ENCODE data around the gene ERC1.

ERC1 gene

GRCh38 chr12:1435456-1435855 lies 444.4 kb downstream of the ERC1 start:
- Histone ChIP-seq H3K27me3 (ENCODE audit: control insufficient read depth, insufficient read depth, low read length) (no peaks in the 10 kb centered on the region), H3K9ac (ENCODE audit: low read depth, low read length) (no peak overlapping the region), H3K9me3 (ENCODE audit: control insufficient read depth, insufficient read depth, low read length) (no peaks in the 10 kb centered on the region), H3K4me3 (ENCODE audit: low read depth, low read length) (no peak overlapping the region), H3K36me3 (ENCODE audit: control insufficient read depth, insufficient read depth, low read length) (no peaks in the 10 kb centered on the region), H3K4me1 (ENCODE audit: control insufficient read depth, insufficient read depth, low read length) (no peaks in the 10 kb centered on the region)

- H3K9ac ChIP-seq (ENCODE audit: low read depth, low read length), result no peak overlapping the region
- no peak overlapping the region for H3K4me3 ChIP-seq (ENCODE audit: low read depth, low read length)
- no peaks in the 10 kb centered on the region for H3K4me1 ChIP-seq (ENCODE audit: control insufficient read depth, insufficient read depth, low read length)
- H3K27me3 ChIP-seq (ENCODE audit: control insufficient read depth, insufficient read depth, low read length), result no peaks in the 10 kb centered on the region
- H3K9me3 ChIP-seq (ENCODE audit: control insufficient read depth, insufficient read depth, low read length), result no peaks in the 10 kb centered on the region
- H3K36me3 ChIP-seq (ENCODE audit: control insufficient read depth, insufficient read depth, low read length), result no peaks in the 10 kb centered on the region
These were observed 445.0 kb downstream of the ERC1 start for GRCh38 chr12:1436015-1436414.

GRCh38 chr12:1436981-1437380 lies 446.0 kb downstream of the ERC1 start:
- H3K4me3 ChIP-seq (ENCODE audit: low read depth, low read length), result no peak overlapping the region
- no peaks in the 10 kb centered on the region for H3K9me3 ChIP-seq (ENCODE audit: control insufficient read depth, insufficient read depth, low read length)
- no peaks in the 10 kb centered on the region for H3K27me3 ChIP-seq (ENCODE audit: control insufficient read depth, insufficient read depth, low read length)
- no peak overlapping the region for H3K9ac ChIP-seq (ENCODE audit: low read depth, low read length)
- H3K4me1 ChIP-seq (ENCODE audit: control insufficient read depth, insufficient read depth, low read length), result no peaks in the 10 kb centered on the region
- no peaks in the 10 kb centered on the region for H3K36me3 ChIP-seq (ENCODE audit: control insufficient read depth, insufficient read depth, low read length)

- no peaks in the 10 kb centered on the region for H3K27me3 ChIP-seq (ENCODE audit: control insufficient read depth, insufficient read depth, low read length)
- H3K9ac ChIP-seq (ENCODE audit: low read depth, low read length), result no peak overlapping the region
These were observed 448.2 kb downstream of the ERC1 start for GRCh38 chr12:1439201-1439600.

GRCh38 chr12:1439687-1440086 lies 448.7 kb downstream of the ERC1 start:
- Histone ChIP-seq H3K9ac (ENCODE audit: low read depth, low read length) (no peak overlapping the region), H3K9me3 (ENCODE audit: control insufficient read depth, insufficient read depth, low read length) (no peaks in the 10 kb centered on the region)

More at GRCh38 chr12:1439201-1439600, 448.2 kb downstream of the ERC1 start:
- no peaks in the 10 kb centered on the region for H3K36me3 ChIP-seq (ENCODE audit: control insufficient read depth, insufficient read depth, low read length)
- H3K9me3 ChIP-seq (ENCODE audit: control insufficient read depth, insufficient read depth, low read length), result no peaks in the 10 kb centered on the region
- no peak overlapping the region for H3K4me3 ChIP-seq (ENCODE audit: low read depth, low read length)
- no peaks in the 10 kb centered on the region for H3K4me1 ChIP-seq (ENCODE audit: control insufficient read depth, insufficient read depth, low read length)

GRCh38 chr12:1443421-1444141 lies 452.6 kb downstream of the ERC1 start:
- Histone ChIP-seq H3K4me1 (ENCODE audit: control insufficient read depth, insufficient read depth, low read length) (peaks cover 10% of the 10 kb centered on the region), H3K4me3 (ENCODE audit: low read depth, low read length) (no peak overlapping the region), H3K36me3 (ENCODE audit: control insufficient read depth, insufficient read depth, low read length) (no peaks in the 10 kb centered on the region), H3K9me3 (ENCODE audit: control insufficient read depth, insufficient read depth, low read length) (no peaks in the 10 kb centered on the region), H3K9ac (ENCODE audit: low read depth, low read length) (no peak overlapping the region), H3K27me3 (ENCODE audit: control insufficient read depth, insufficient read depth, low read length) (no peaks in the 10 kb centered on the region)

More at GRCh38 chr12:1439687-1440086, 448.7 kb downstream of the ERC1 start:
- Histone ChIP-seq H3K36me3 (ENCODE audit: control insufficient read depth, insufficient read depth, low read length) (no peaks in the 10 kb centered on the region), H3K4me3 (ENCODE audit: low read depth, low read length) (no peak overlapping the region), H3K4me1 (ENCODE audit: control insufficient read depth, insufficient read depth, low read length) (no peaks in the 10 kb centered on the region), H3K27me3 (ENCODE audit: control insufficient read depth, insufficient read depth, low read length) (no peaks in the 10 kb centered on the region)

- Histone ChIP-seq H3K27me3 (ENCODE audit: control insufficient read depth, insufficient read depth, low read length) (no peaks in the 10 kb centered on the region), H3K9ac (ENCODE audit: low read depth, low read length) (no peak overlapping the region), H3K9me3 (ENCODE audit: control insufficient read depth, insufficient read depth, low read length) (no peaks in the 10 kb centered on the region), H3K36me3 (ENCODE audit: control insufficient read depth, insufficient read depth, low read length) (no peaks in the 10 kb centered on the region), H3K4me3 (ENCODE audit: low read depth, low read length) (no peak overlapping the region), H3K4me1 (ENCODE audit: control insufficient read depth, insufficient read depth, low read length) (peaks cover 10% of the 10 kb centered on the region)
These were observed 453.1 kb downstream of the ERC1 start for GRCh38 chr12:1444142-1444516.

- Histone ChIP-seq H3K4me3 (ENCODE audit: low read depth, low read length) (no peak overlapping the region), H3K4me1 (ENCODE audit: control insufficient read depth, insufficient read depth, low read length) (peaks cover 10% of the 10 kb centered on the region), H3K9me3 (ENCODE audit: control insufficient read depth, insufficient read depth, low read length) (no peaks in the 10 kb centered on the region), H3K9ac (ENCODE audit: low read depth, low read length) (no peak overlapping the region), H3K27me3 (ENCODE audit: control insufficient read depth, insufficient read depth, low read length) (no peaks in the 10 kb centered on the region), H3K36me3 (ENCODE audit: control insufficient read depth, insufficient read depth, low read length) (no peaks in the 10 kb centered on the region)
These were observed 454.8 kb downstream of the ERC1 start for GRCh38 chr12:1445807-1446206.

- Histone ChIP-seq H3K36me3 (ENCODE audit: control insufficient read depth, insufficient read depth, low read length) (no peaks in the 10 kb centered on the region), H3K4me1 (ENCODE audit: control insufficient read depth, insufficient read depth, low read length) (peaks cover 10% of the 10 kb centered on the region), H3K27me3 (ENCODE audit: control insufficient read depth, insufficient read depth, low read length) (no peaks in the 10 kb centered on the region), H3K9ac (ENCODE audit: low read depth, low read length) (no peak overlapping the region), H3K4me3 (ENCODE audit: low read depth, low read length) (no peak overlapping the region), H3K9me3 (ENCODE audit: control insufficient read depth, insufficient read depth, low read length) (no peaks in the 10 kb centered on the region)
These were observed 457.3 kb downstream of the ERC1 start for GRCh38 chr12:1448336-1448735.

GRCh38 chr12:1453810-1454209 lies 462.8 kb downstream of the ERC1 start:
- Histone ChIP-seq H3K9ac (ENCODE audit: low read depth, low read length) (no peak overlapping the region), H3K4me1 (ENCODE audit: control insufficient read depth, insufficient read depth, low read length) (peaks cover 2% of the 10 kb centered on the region), H3K4me3 (ENCODE audit: low read depth, low read length) (no peak overlapping the region), H3K36me3 (ENCODE audit: control insufficient read depth, insufficient read depth, low read length) (no peaks in the 10 kb centered on the region), H3K9me3 (ENCODE audit: control insufficient read depth, insufficient read depth, low read length) (no peaks in the 10 kb centered on the region), H3K27me3 (ENCODE audit: control insufficient read depth, insufficient read depth, low read length) (no peaks in the 10 kb centered on the region)

GRCh38 chr12:1456885-1457284 lies 465.9 kb downstream of the ERC1 start:
- peaks cover 2% of the 10 kb centered on the region for H3K4me1 ChIP-seq (ENCODE audit: control insufficient read depth, insufficient read depth, low read length)

GRCh38 chr12:1457901-1458300 lies 466.9 kb downstream of the ERC1 start:
- H3K27me3 ChIP-seq (ENCODE audit: control insufficient read depth, insufficient read depth, low read length), result no peaks in the 10 kb centered on the region
- H3K4me1 ChIP-seq (ENCODE audit: control insufficient read depth, insufficient read depth, low read length), result peaks cover 2% of the 10 kb centered on the region
- no peak overlapping the region for H3K4me3 ChIP-seq (ENCODE audit: low read depth, low read length)
- H3K36me3 ChIP-seq (ENCODE audit: control insufficient read depth, insufficient read depth, low read length), result no peaks in the 10 kb centered on the region
- H3K9me3 ChIP-seq (ENCODE audit: control insufficient read depth, insufficient read depth, low read length), result no peaks in the 10 kb centered on the region
- H3K9ac ChIP-seq (ENCODE audit: low read depth, low read length), result no peak overlapping the region

More at GRCh38 chr12:1456885-1457284, 465.9 kb downstream of the ERC1 start:
- Histone ChIP-seq H3K4me3 (ENCODE audit: low read depth, low read length) (no peak overlapping the region), H3K36me3 (ENCODE audit: control insufficient read depth, insufficient read depth, low read length) (no peaks in the 10 kb centered on the region), H3K9me3 (ENCODE audit: control insufficient read depth, insufficient read depth, low read length) (no peaks in the 10 kb centered on the region), H3K9ac (ENCODE audit: low read depth, low read length) (no peak overlapping the region), H3K27me3 (ENCODE audit: control insufficient read depth, insufficient read depth, low read length) (no peaks in the 10 kb centered on the region)

All from iPS-15b (cell line).